GM12872 (cell line): ENCODE measurements around the gene CAV2.

ENCODE experiments used
- TF ChIP-seq, protein P1 (sequence below): IDR thresholded peaks from 3 replicates; pipeline ENCODE4 v1.5.1; 2011; ENCODE audit warnings: low read depth, mild to moderate bottlenecking, low read length, moderate library complexity; ENCODE audit not compliant: insufficient read depth

CAV2 gene

DNA sequence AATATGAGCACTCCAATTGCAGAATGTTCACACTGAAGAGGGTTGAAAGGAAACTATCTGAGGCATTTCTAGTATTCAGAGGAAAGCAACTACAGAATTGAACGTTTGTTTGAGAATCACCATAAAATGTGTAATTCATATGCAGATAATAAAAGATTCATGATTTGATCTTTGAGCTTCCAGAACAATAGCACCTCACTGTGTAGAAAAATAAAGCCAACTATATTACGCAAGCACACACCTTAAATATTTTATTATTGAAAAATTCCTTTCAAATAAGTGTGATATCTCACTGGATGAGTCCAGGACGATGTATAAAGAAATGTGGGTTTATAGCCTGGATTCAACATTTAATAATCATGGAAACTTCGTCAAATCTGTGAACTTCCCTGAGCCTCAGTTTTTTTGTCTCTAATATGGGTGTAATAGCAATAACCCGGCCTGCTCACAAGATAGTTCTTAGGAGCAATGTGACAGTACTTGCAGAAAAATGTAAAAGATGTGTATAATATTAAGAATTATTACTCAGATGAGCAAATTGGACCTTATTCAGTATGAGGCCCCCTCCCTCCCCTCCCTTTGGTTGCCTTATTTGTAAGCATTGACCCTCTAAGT is 11.5 kb upstream of the CAV2 start:
- TF ChIP-seq, protein P1, sequence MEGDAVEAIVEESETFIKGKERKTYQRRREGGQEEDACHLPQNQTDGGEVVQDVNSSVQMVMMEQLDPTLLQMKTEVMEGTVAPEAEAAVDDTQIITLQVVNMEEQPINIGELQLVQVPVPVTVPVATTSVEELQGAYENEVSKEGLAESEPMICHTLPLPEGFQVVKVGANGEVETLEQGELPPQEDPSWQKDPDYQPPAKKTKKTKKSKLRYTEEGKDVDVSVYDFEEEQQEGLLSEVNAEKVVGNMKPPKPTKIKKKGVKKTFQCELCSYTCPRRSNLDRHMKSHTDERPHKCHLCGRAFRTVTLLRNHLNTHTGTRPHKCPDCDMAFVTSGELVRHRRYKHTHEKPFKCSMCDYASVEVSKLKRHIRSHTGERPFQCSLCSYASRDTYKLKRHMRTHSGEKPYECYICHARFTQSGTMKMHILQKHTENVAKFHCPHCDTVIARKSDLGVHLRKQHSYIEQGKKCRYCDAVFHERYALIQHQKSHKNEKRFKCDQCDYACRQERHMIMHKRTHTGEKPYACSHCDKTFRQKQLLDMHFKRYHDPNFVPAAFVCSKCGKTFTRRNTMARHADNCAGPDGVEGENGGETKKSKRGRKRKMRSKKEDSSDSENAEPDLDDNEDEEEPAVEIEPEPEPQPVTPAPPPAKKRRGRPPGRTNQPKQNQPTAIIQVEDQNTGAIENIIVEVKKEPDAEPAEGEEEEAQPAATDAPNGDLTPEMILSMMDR: no peak

DNA sequence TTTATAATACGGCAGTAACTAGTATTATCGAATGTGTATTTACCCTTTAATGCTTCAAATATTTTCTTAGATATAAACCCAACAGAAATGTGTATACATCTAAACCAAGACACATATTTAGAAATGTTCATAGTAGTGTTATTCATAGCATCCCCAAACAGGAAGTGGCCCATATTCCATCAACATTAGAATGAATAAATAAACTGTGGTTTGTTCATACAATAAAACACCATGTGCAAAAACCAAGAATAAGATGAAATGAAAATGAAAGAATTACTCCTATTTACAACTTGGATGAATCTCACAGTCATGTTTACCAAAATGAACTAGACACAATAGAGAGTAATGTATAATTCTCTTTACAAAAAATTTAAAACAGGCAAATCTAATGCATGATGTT is 9.2 kb upstream of the CAV2 start:
- TF ChIP-seq, protein P1: no peak

- TF ChIP-seq, protein P1: no peak
These were observed 7.5 kb upstream of the CAV2 start for GRCh38 chr7:116491887-116492653.

GRCh38 chr7:116492654-116493109 is 6.9 kb upstream of the CAV2 start:
- TF ChIP-seq, protein P1: no peak

GRCh38 chr7:116493449-116493848 is 6.1 kb upstream of the CAV2 start:
- TF ChIP-seq, protein P1: no peak

DNA sequence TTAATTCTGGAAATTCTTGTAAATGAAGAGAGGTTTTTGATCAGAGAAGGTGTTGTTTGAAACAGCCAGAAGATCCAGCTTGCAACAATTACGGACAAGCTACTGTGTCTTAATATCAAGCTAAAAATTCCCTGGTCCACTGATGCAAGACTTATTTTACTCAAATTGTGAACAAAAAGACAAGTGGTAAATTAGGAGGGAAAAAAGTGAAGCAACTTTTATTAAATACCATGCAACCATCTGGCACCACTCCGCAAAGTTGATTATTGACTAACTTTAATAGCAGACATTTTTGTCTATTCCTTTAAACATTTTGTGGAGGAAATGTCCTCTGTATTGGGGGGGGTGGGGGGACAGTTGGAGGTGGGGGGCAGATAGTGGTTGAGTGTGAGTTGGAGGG is 5.1 kb upstream of the CAV2 start:
- TF ChIP-seq, protein P1: no peak

GRCh38 chr7:116495736-116496135 is 3.8 kb upstream of the CAV2 start:
- TF ChIP-seq, protein P1: no peak
